ENCODE data around the gene HOXC12.

The HOXC12 gene

GRCh38 chr12:53947743-53948142, 7.0 kb upstream of the HOXC12 start:
- ATAC-seq: no peak
- no peak for TF ChIP-seq CSDC2 (CRISPR knock-in tag; IDR thresholded peaks at IDR 0.05)
- TF ChIP-seq POU6F1 (CRISPR knock-in tag; IDR thresholded peaks at IDR 0.05; ENCODE audit: borderline replicate concordance, low read depth): no peak
- no peak for TF ChIP-seq RARB (CRISPR knock-in tag; IDR thresholded peaks at IDR 0.05)
- TF ChIP-seq BACH2 (CRISPR knock-in tag; IDR thresholded peaks at IDR 0.05; ENCODE audit: borderline replicate concordance): no peak
- no peak for TF ChIP-seq ZNF8 (CRISPR knock-in tag; IDR thresholded peaks at IDR 0.05)
- TF ChIP-seq ARNTL (CRISPR knock-in tag; IDR thresholded peaks at IDR 0.05; ENCODE audit: borderline replicate concordance, low read depth): no peak
- no peak for TF ChIP-seq ZC3H10 (CRISPR knock-in tag; IDR thresholded peaks at IDR 0.05)
- TF ChIP-seq CREB5 (CRISPR knock-in tag; IDR thresholded peaks at IDR 0.05; ENCODE audit: low read depth): no peak

GRCh38 chr12:53948650-53949593, 5.8 kb upstream of the HOXC12 start:
- ATAC-seq: no peak
- TF ChIP-seq TSHZ2 (CRISPR knock-in tag; IDR thresholded peaks at IDR 0.05) (no peak), POU6F1 (CRISPR knock-in tag; IDR thresholded peaks at IDR 0.05; ENCODE audit: borderline replicate concordance, low read depth) (no peak), CREB5 (CRISPR knock-in tag; IDR thresholded peaks at IDR 0.05; ENCODE audit: low read depth) (no peak), ZFP30 (CRISPR knock-in tag; IDR thresholded peaks at IDR 0.05) (no peak), TCF4 (CRISPR knock-in tag; IDR thresholded peaks at IDR 0.05; ENCODE audit: borderline replicate concordance) (no peak), OSR1 (CRISPR knock-in tag; IDR thresholded peaks at IDR 0.05) (no peak), TOX (CRISPR knock-in tag; IDR thresholded peaks at IDR 0.05; ENCODE audit: borderline replicate concordance) (no peak), SNAI2 (CRISPR knock-in tag; IDR thresholded peaks at IDR 0.05) (no peak), ISL1 (CRISPR knock-in tag; IDR thresholded peaks at IDR 0.05) (no peak), CSDC2 (CRISPR knock-in tag; IDR thresholded peaks at IDR 0.05) (no peak), ZFP3 (CRISPR knock-in tag; IDR thresholded peaks at IDR 0.05) (no peak)

GRCh38 chr12:53949631-53950436, 4.9 kb upstream of the HOXC12 start:
- ATAC-seq: no peak
- TF ChIP-seq ISL1 (CRISPR knock-in tag; IDR thresholded peaks at IDR 0.05): no peak
- no peak for TF ChIP-seq GLIS3 (CRISPR knock-in tag; IDR thresholded peaks at IDR 0.05)
- TF ChIP-seq ZFP3 (CRISPR knock-in tag; IDR thresholded peaks at IDR 0.05): no peak
- no peak for TF ChIP-seq TOX (CRISPR knock-in tag; IDR thresholded peaks at IDR 0.05; ENCODE audit: borderline replicate concordance)
